ENCODE data around the gene TBC1D2B. TPM values are rescaled to one million over a fixed set of nuclear protein-coding genes. Genes with fewer than 3 reads are reported as not detected.

TBC1D2B gene
- total and polyA plus RNA-seq, 2 of the 4 experiments (the other 2 are of a cell fraction) = 17.7 to 28.3 TPM

- TF ChIP-seq, protein P1, sequence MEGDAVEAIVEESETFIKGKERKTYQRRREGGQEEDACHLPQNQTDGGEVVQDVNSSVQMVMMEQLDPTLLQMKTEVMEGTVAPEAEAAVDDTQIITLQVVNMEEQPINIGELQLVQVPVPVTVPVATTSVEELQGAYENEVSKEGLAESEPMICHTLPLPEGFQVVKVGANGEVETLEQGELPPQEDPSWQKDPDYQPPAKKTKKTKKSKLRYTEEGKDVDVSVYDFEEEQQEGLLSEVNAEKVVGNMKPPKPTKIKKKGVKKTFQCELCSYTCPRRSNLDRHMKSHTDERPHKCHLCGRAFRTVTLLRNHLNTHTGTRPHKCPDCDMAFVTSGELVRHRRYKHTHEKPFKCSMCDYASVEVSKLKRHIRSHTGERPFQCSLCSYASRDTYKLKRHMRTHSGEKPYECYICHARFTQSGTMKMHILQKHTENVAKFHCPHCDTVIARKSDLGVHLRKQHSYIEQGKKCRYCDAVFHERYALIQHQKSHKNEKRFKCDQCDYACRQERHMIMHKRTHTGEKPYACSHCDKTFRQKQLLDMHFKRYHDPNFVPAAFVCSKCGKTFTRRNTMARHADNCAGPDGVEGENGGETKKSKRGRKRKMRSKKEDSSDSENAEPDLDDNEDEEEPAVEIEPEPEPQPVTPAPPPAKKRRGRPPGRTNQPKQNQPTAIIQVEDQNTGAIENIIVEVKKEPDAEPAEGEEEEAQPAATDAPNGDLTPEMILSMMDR (conservative IDR thresholded peaks at IDR 0.05; ENCODE audit: low read depth, low read length) = no peak
Observed at GRCh38 chr15:78105476-78106241, 28.1 kb upstream of the TBC1D2B start (continued).

Data from IMR-90 (cell line).